Measurements from ENCODE around the gene CPEB4.

Gene CPEB4

GRCh38 chr5:173953528-173954090 is 65.5 kb downstream of the CPEB4 start:
- no peak for DNase-seq

- DNase-seq: no peak
Observed at GRCh38 chr5:173954671-173955521, 66.7 kb downstream of the CPEB4 start.

GRCh38 chr5:173960986-173961385 is 72.8 kb downstream of the CPEB4 start:
- DNase-seq: no peak

GRCh38 chr5:173961418-173961817 is 73.3 kb downstream of the CPEB4 start:
- no peak for DNase-seq

GRCh38 chr5:173962436-173962972 is 74.4 kb downstream of the CPEB4 start:
- no peak for DNase-seq

GRCh38 chr5:173963182-173963838 is 75.2 kb downstream of the CPEB4 start:
- DNase-seq: no peak

GRCh38 chr5:173963867-173964441 is 75.8 kb downstream of the CPEB4 start:
- no peak for DNase-seq

- DNase-seq: no peak
Observed at GRCh38 chr5:173964506-173964905, 76.4 kb downstream of the CPEB4 start.

- DNase-seq: no peak
Observed at GRCh38 chr5:173967241-173967640, 79.1 kb downstream of the CPEB4 start.

- no peak for DNase-seq
Observed at GRCh38 chr5:173968154-173968797, 80.1 kb downstream of the CPEB4 start.

- no peak for DNase-seq
Observed at GRCh38 chr5:173969167-173970049, 81.3 kb downstream of the CPEB4 start.

- DNase-seq: no peak
Observed at GRCh38 chr5:173970878-173971650, 82.9 kb downstream of the CPEB4 start.

GRCh38 chr5:173971681-173972345 is 83.7 kb downstream of the CPEB4 start:
- DNase-seq: peak; percentile 59

GRCh38 chr5:173972607-173972924 is 84.4 kb downstream of the CPEB4 start:
- no peak for DNase-seq

GRCh38 chr5:173972925-173973615 is 84.9 kb downstream of the CPEB4 start:
- DNase-seq: peak; percentile 82

GRCh38 chr5:173973616-173973969 is 85.4 kb downstream of the CPEB4 start:
- DNase-seq: no peak

GRCh38 chr5:173974688-173975239 is 86.6 kb downstream of the CPEB4 start:
- DNase-seq: no peak

GRCh38 chr5:173981185-173981761 is 93.1 kb downstream of the CPEB4 start:
- no peak for DNase-seq

- DNase-seq: peak; percentile 33
Observed at GRCh38 chr5:173984218-173984617, 96.1 kb downstream of the CPEB4 start.

Data from hematopoietic multipotent progenitor cell treated with erythropoietin and hydrocortisone succinate and interleukin-3 and kit ligand, for 8 days (in vitro differentiated cells).